HepG2 (cell line): ENCODE measurements around the gene SDK1. TPM values are rescaled to one million over a fixed set of nuclear protein-coding genes. Genes with fewer than 3 reads are reported as not detected.

ENCODE experiments used
- ATAC-seq: fragments of 200-7000 bp; cut with Tn5 transposase; 3 replicates; pipeline ENCODE4 v1.9.1; 2020; ENCODE audit warnings: mild to moderate bottlenecking, moderate library complexity
- BruUV-seq: library from RNA; stranded (reverse); fragments of 400-500 nt; replicated peaks from 2 replicates; lab custom pipeline; 2021; lab: Mats Ljungman, UMichigan
- CTCF ChIA-PET: fragments of 300-600 bp; formaldehyde crosslinking; extraction: SDS; loops from one replicate; lab custom pipeline; 2021; ENCODE audit warnings: low total read pairs, inconsistent platforms, low intra/inter-chr PET ratio; lab: Yijun Ruan, JAX
- POLR2A ChIA-PET: fragments of 350-600 bp; sonication (Branson Sonifier 250); formaldehyde crosslinking; loops from one replicate; lab custom pipeline; 2020; ENCODE audit warnings: antibody characterized with exemption, inconsistent platforms; lab: Yijun Ruan, JAX
- DNase-seq: peaks from one replicate; pipeline ENCODE4 v3.0.0-alpha.2; 2015; ENCODE audit warnings: low spot score
- FAIRE-seq: peaks from 3 replicates; lab custom pipeline; 2011; peaks lifted over from hg19 to GRCh38; lab: Jason Lieb, UNC
- H2AFZ ChIP-seq: one replicate; pipeline ENCODE4 v1.6.1; 2011; ENCODE audit warnings: low read length, inconsistent platforms
- H3K27ac ChIP-seq: fragments of 300-600 bp; 3 replicates; pipeline ENCODE4 v1.8.0; 2011; ENCODE audit warnings: mixed run types, mild to moderate bottlenecking, mixed read lengths, low read length, inconsistent platforms; ENCODE audit not compliant: insufficient read depth; ENCODE audit errors: extremely low read length
- H3K27me3 ChIP-seq, 2 experiments: fragments of 200-600 bp in 1 of 2; 2 replicates in 1 of 2; 3 replicates in 1 of 2; pipeline versions ENCODE4 v1.6.0 to v1.8.0; 2011; ENCODE audit warnings: low read length in 2 of 2, mild to moderate bottlenecking in 2 of 2, moderate library complexity in 2 of 2, inconsistent platforms in 1 of 2; ENCODE audit not compliant: insufficient read depth in 2 of 2, control insufficient read depth in 1 of 2
- H3K36me3 ChIP-seq, 2 experiments: fragments of 200-600 bp in 1 of 2; replicated peaks in 1 of 2; 2 replicates in 1 of 2; 3 replicates in 1 of 2; pipeline versions ENCODE4 v1.5.1 to v1.8.0; 2011; ENCODE audit warnings: low read length in 2 of 2, inconsistent platforms in 1 of 2; ENCODE audit not compliant: insufficient read depth in 2 of 2, control insufficient read depth in 1 of 2
- H3K4me1 ChIP-seq: 2 replicates; pipeline ENCODE4 v1.5.1; 2012; ENCODE audit warnings: low read length, inconsistent platforms; ENCODE audit not compliant: insufficient read depth
- H3K4me2 ChIP-seq: 2 replicates; pipeline ENCODE4 v1.6.0; 2011; ENCODE audit warnings: low read depth, low read length, inconsistent platforms
- H3K4me3 ChIP-seq, 3 experiments: fragments of 200-600 bp in 1 of 3; sonication (generic), shearing (Covaris generic) in 1 of 3; replicated peaks in 1 of 3; 2 replicates each; pipeline ENCODE4 v1.5.1; 2011 to 2016; ENCODE audit warnings: low read length in 3 of 3, inconsistent platforms in 2 of 3, low read depth in 2 of 3, mild to moderate bottlenecking in 2 of 3, control low read depth in 1 of 3, mixed read lengths in 1 of 3; ENCODE audit not compliant: insufficient read depth in 1 of 3
- H3K79me2 ChIP-seq: one replicate; pipeline ENCODE4 v1.6.1; 2011; ENCODE audit warnings: low read length, inconsistent platforms; ENCODE audit not compliant: insufficient read depth
- H3K9ac ChIP-seq: 2 replicates; pipeline ENCODE4 v1.6.0; 2011; ENCODE audit warnings: mild to moderate bottlenecking, low read depth, low read length, inconsistent platforms; ENCODE audit not compliant: insufficient read depth
- H3K9me3 ChIP-seq: 2 replicates; pipeline ENCODE4 v1.5.1; 2012; ENCODE audit warnings: mild to moderate bottlenecking, low read length
- H4K20me1 ChIP-seq: 2 replicates; pipeline ENCODE4 v1.6.0; 2011; ENCODE audit warnings: inconsistent platforms, mild to moderate bottlenecking, low read length, moderate library complexity; ENCODE audit not compliant: insufficient read depth
- BCL3 ChIP-seq: sonication (generic); formaldehyde crosslinking; IDR thresholded peaks from 2 replicates; pipeline ENCODE4 v1.5.1; 2020; ENCODE audit warnings: mild to moderate bottlenecking, missing genetic modification reagents, moderate library complexity
- KLF12 ChIP-seq: sonication (generic); formaldehyde crosslinking; IDR thresholded peaks from 2 replicates; pipeline ENCODE4 v1.4.0; 2020; ENCODE audit warnings: missing genetic modification reagents, borderline replicate concordance
- MAX ChIP-seq: IDR thresholded peaks from 2 replicates; pipeline ENCODE4 v1.6.1; 2012; ENCODE audit warnings: inconsistent platforms
- MBNL3 ChIP-seq: fragments of 250-450 bp; sonication (Bioruptor Pico); conservative IDR thresholded peaks from 2 replicates; pipeline ENCODE4 v1.8.0; 2022; ENCODE audit warnings: mild to moderate bottlenecking, inconsistent platforms
- MED13 ChIP-seq: sonication (generic); formaldehyde crosslinking; IDR thresholded peaks from 2 replicates; pipeline ENCODE4 v1.5.0; 2020; ENCODE audit warnings: missing genetic modification reagents
- NAIF1 ChIP-seq: sonication (generic); formaldehyde crosslinking; IDR thresholded peaks from 2 replicates; pipeline ENCODE4 v1.5.0; 2020; ENCODE audit warnings: mild to moderate bottlenecking, missing genetic modification reagents, borderline replicate concordance
- NCOA5 ChIP-seq: sonication (generic); formaldehyde crosslinking; IDR thresholded peaks from 2 replicates; pipeline ENCODE4 v1.4.0; 2020; ENCODE audit warnings: missing genetic modification reagents
- NFYC ChIP-seq: IDR thresholded peaks from 2 replicates; pipeline ENCODE4 v1.6.1; 2016; ENCODE audit warnings: missing genetic modification reagents, missing compliant biosample characterization
- ZBTB10 ChIP-seq: sonication (generic); formaldehyde crosslinking; IDR thresholded peaks from 2 replicates; pipeline ENCODE4 v1.4.0; 2020; ENCODE audit warnings: missing genetic modification reagents, borderline replicate concordance
- ZNF432 ChIP-seq: sonication (generic); formaldehyde crosslinking; IDR thresholded peaks from 2 replicates; pipeline ENCODE4 v1.5.0; 2020; ENCODE audit warnings: missing genetic modification reagents, mild to moderate bottlenecking, borderline replicate concordance
- ZNF597 ChIP-seq: sonication (generic); formaldehyde crosslinking; IDR thresholded peaks from 2 replicates; pipeline ENCODE4 v1.5.0; 2020; ENCODE audit warnings: missing genetic modification reagents
- WGBS: methylation state at CpG from one replicate; pipeline ENCODE4 v1.1.6; 2017; ENCODE audit warnings: low lambda C conversion rate; 5-methylcytosine and 5-hydroxymethylcytosine counted together
- in situ Hi-C: cut with HindIII; loops from 2 replicates; pipeline ENCODE4 v1.10.0; 2017; ENCODE audit warnings: low pct_unique_long_range_greater_than_20kb; ENCODE audit not compliant: extremely low pct_ligation_motif_present
- intact Hi-C: fragments of 100-400 bp; cut with micrococcal nuclease; formaldehyde crosslinking; loops from one replicate; pipeline ENCODE4 v1.10.0; 2022; ENCODE audit not compliant: unreplicated experiment
- polyA plus RNA-seq, 8 experiments: library from polyadenylated mRNA; depleted of rRNA in 3 of 8; stranded (reverse) in 7 of 8; unstranded in 1 of 8; fragments of >200 nt; fragmentation: Illumina TruSeq in 4 of 8; extraction: Trizol in 4 of 8; gene quantifications; 2 replicates each; pipeline versions ENCODE4 v1.2.1 to v1.2.3, GENCODE V29; 2011 to 2016; ENCODE audit warnings: low read depth in 4 of 8, missing spikeins in 1 of 8, mixed read lengths in 1 of 8; ENCODE audit not compliant: insufficient read depth in 1 of 8
- total RNA-seq, 5 experiments: library from RNA; depleted of rRNA; stranded (reverse); fragments of >200 nt; fragmentation: Illumina TruSeq; extraction: Trizol; gene quantifications; 2 replicates each; pipeline ENCODE4 v1.2.3, GENCODE V29; 2016; ENCODE audit warnings: low read depth in 1 of 5

SDK1 gene
- total and polyA plus RNA-seq, 2 of the 13 experiments (the other 11 are each of a cell fraction or from before 2014, with no cell fraction given): 0.35 to 2.4 TPM

- Histone ChIP-seq H3K4me3 (no peak overlapping the region), H3K4me1 (no peaks in the 10 kb centered on the region), H2AFZ (no peak overlapping the region), H4K20me1 (no peaks in the 10 kb centered on the region; the same call in 1 of the 2 replicates), H3K27me3 (no peaks in the 10 kb centered on the region), H3K36me3 (no peaks in the 10 kb centered on the region), H3K27ac (no peak overlapping the region), H3K9ac (no peak overlapping the region), H3K79me2 (no peaks in the 10 kb centered on the region), H3K4me2 (no peak overlapping the region), H3K9me3 (no peaks in the 10 kb centered on the region)
- DNase-seq (no peak), FAIRE-seq (no peak), ATAC-seq (no peak)
- no TSS peak for BruUV-seq
- TF ChIP-seq ZNF432 (no peak), NFYC (CRISPR knock-in tag) (no peak), MBNL3 (CRISPR knock-in tag) (no peak), MED13 (CRISPR knock-in tag) (no peak), KLF12 (CRISPR knock-in tag) (no peak), ZBTB10 (CRISPR knock-in tag) (no peak), NAIF1 (no peak), ZNF597 (CRISPR knock-in tag) (no peak), MAX (no peak), BCL3 (no peak), NCOA5 (no peak)
- ChIA-PET CTCF (no interaction called here), POLR2A (no interaction called here)
- in situ Hi-C loops: no loop called here
- intact Hi-C loops: no loop called here
- WGBS: 80% methylated on average over 3 of the region's 3 CpGs
Observed at GRCh38 chr7:4188651-4189050, 887.6 kb downstream of the SDK1 start.
